Endothelial cell of umbilical vein (primary cell): ENCODE data around the gene SEPTIN10. TPM values are rescaled to one million over a fixed set of nuclear protein-coding genes. Genes with fewer than 3 reads are reported as not detected.

Experiments
- BruUV-seq: library from RNA; stranded (reverse); fragments of 400-500 nt; replicated peaks from 2 replicates; lab custom pipeline; 2021; lab: Mats Ljungman, UMichigan
- CTCF ChIA-PET: fragments of 300-600, 350-600 bp; sonication (Branson Sonifier 250); formaldehyde crosslinking; loops from one replicate; lab custom pipeline; 2021; ENCODE audit warnings: antibody characterized with exemption, inconsistent platforms; lab: Charles Lee
- POLR2A ChIA-PET: fragments of 300-600, 350-600 bp; sonication (Branson Sonifier 250); formaldehyde crosslinking; loops from one replicate; lab custom pipeline; 2021; ENCODE audit warnings: antibody characterized with exemption, inconsistent platforms; lab: Charles Lee
- DNase-seq: peaks from one replicate; pipeline ENCODE4 v3.0.0-alpha.2; 2011; ENCODE audit warnings: low read depth, low spot score
- FAIRE-seq: peaks from 2 replicates; lab custom pipeline; 2011; peaks lifted over from hg19 to GRCh38; lab: Jason Lieb, UNC
- H2AFZ ChIP-seq: 2 replicates; pipeline ENCODE4 v1.6.0; 2012; ENCODE audit warnings: low read depth, low read length, control low read depth, inconsistent platforms
- H3K27ac ChIP-seq: 2 replicates; pipeline ENCODE4 v1.5.1; 2011; ENCODE audit warnings: low read depth, mild to moderate bottlenecking, control low read depth, low read length, moderate library complexity; ENCODE audit not compliant: insufficient read depth
- H3K27me3 ChIP-seq, 2 experiments: 2 replicates each; pipeline versions ENCODE4 v1.6.0 to v1.6.1; 2011; ENCODE audit warnings: low read length in 2 of 2, mixed read lengths in 1 of 2; ENCODE audit not compliant: control insufficient read depth in 2 of 2, insufficient read depth in 2 of 2
- H3K36me3 ChIP-seq, 2 experiments: 2 replicates in 1 of 2; 3 replicates in 1 of 2; pipeline ENCODE4 v1.5.1; 2011; ENCODE audit warnings: low read length in 2 of 2, mild to moderate bottlenecking in 1 of 2, moderate library complexity in 1 of 2; ENCODE audit not compliant: control insufficient read depth in 2 of 2, insufficient read depth in 2 of 2; ENCODE audit errors: extremely low read depth in 1 of 2
- H3K4me1 ChIP-seq: 3 replicates; pipeline ENCODE4 v1.5.1; 2011; ENCODE audit warnings: mild to moderate bottlenecking, low read length; ENCODE audit not compliant: control insufficient read depth, insufficient read depth; ENCODE audit errors: extremely low read depth
- H3K4me2 ChIP-seq: 2 replicates; pipeline ENCODE4 v1.6.1; 2011; ENCODE audit warnings: low read length, control low read depth, mixed read lengths; ENCODE audit not compliant: insufficient read depth
- H3K4me3 ChIP-seq, 3 experiments: fragments of 200-600 bp in 1 of 3; sonication (generic), shearing (Covaris generic) in 1 of 3; replicated peaks in 1 of 3; 2 replicates each; pipeline ENCODE4 v1.5.1; 2011 to 2016; ENCODE audit warnings: control low read depth in 3 of 3, low read length in 3 of 3, mild to moderate bottlenecking in 2 of 3, inconsistent platforms in 1 of 3, low read depth in 1 of 3, moderate library complexity in 1 of 3; ENCODE audit not compliant: insufficient read depth in 1 of 3
- H3K79me2 ChIP-seq: 2 replicates; pipeline ENCODE4 v1.6.0; 2012; ENCODE audit warnings: low read length, inconsistent platforms; ENCODE audit not compliant: control insufficient read depth, insufficient read depth
- H3K9ac ChIP-seq: replicated peaks from 2 replicates; pipeline ENCODE3; 2011; ENCODE audit warnings: low read length, control low read depth; ENCODE audit not compliant: insufficient read depth; ENCODE audit errors: extremely low read depth
- H3K9me1 ChIP-seq: replicated peaks from 3 replicates; pipeline ENCODE4 v1.6.0; 2011; ENCODE audit warnings: mild to moderate bottlenecking, low read length; ENCODE audit not compliant: control insufficient read depth, insufficient read depth; ENCODE audit errors: extremely low read depth
- H3K9me3 ChIP-seq: replicated peaks from 2 replicates; pipeline ENCODE4 v1.5.1; 2012; ENCODE audit warnings: low read length, inconsistent platforms; ENCODE audit not compliant: control insufficient read depth, insufficient read depth
- H4K20me1 ChIP-seq: replicated peaks from 2 replicates; pipeline ENCODE3; 2011; ENCODE audit warnings: mild to moderate bottlenecking, low read length; ENCODE audit not compliant: control insufficient read depth, insufficient read depth; ENCODE audit errors: extremely low read depth
- EZH2 ChIP-seq: IDR thresholded peaks from 2 replicates; pipeline ENCODE4 v1.6.1; 2012; ENCODE audit warnings: borderline replicate concordance, low read depth, mild to moderate bottlenecking, moderate library complexity, low read length, inconsistent platforms; ENCODE audit not compliant: severe bottlenecking
- FOS ChIP-seq: IDR thresholded peaks from 2 replicates; pipeline ENCODE4 v1.6.1; 2011; ENCODE audit warnings: mild to moderate bottlenecking, low read length, moderate library complexity, borderline replicate concordance; ENCODE audit not compliant: insufficient read depth
- GATA2 ChIP-seq: IDR thresholded peaks from 2 replicates; pipeline ENCODE4 v1.7.0; 2011; ENCODE audit warnings: low read depth, mild to moderate bottlenecking, moderate library complexity, mixed read lengths, low read length; ENCODE audit not compliant: insufficient read length, insufficient read depth
- JUN ChIP-seq: IDR thresholded peaks from 2 replicates; pipeline ENCODE4 v1.6.1; 2011; ENCODE audit warnings: borderline replicate concordance, low read depth; ENCODE audit not compliant: insufficient read length, insufficient read depth
- MYC ChIP-seq: IDR thresholded peaks from one replicate; pipeline ENCODE4 v1.6.1; 2011; ENCODE audit warnings: mild to moderate bottlenecking, low read depth, low read length
- POLR2A ChIP-seq: IDR thresholded peaks from 2 replicates; pipeline ENCODE4 v1.6.1; 2012; ENCODE audit warnings: low read depth, mild to moderate bottlenecking, control low read depth, low read length
- POLR2AphosphoS5 ChIP-seq: IDR thresholded peaks from 2 replicates; pipeline ENCODE4 v1.6.1; 2012; ENCODE audit warnings: low read depth, mild to moderate bottlenecking, control low read depth, low read length, moderate library complexity; ENCODE audit not compliant: insufficient read depth
- dilution Hi-C: fragments of 300-500 bp; cut with MboI; formaldehyde crosslinking; loops from one replicate; pipeline ENCODE4 v1.15.0; 2019; ENCODE audit warnings: low sequenced_read_pairs; ENCODE audit not compliant: extremely low pct_ligation_motif_present
- intact Hi-C: fragments of 100-400 bp; cut with micrococcal nuclease; formaldehyde crosslinking; loops from one replicate; pipeline ENCODE4 v1.10.0; 2022
- polyA plus RNA-seq, 4 experiments: library from polyadenylated mRNA; depleted of rRNA in 3 of 4; stranded (reverse) in 3 of 4; unstranded in 1 of 4; fragments of >200 nt; gene quantifications; 2 replicates each; pipeline versions ENCODE4 v1.2.1 to v1.2.3, GENCODE V29; 2011 to 2012; ENCODE audit warnings: missing spikeins in 1 of 4
- total RNA-seq: library from RNA; stranded (reverse); gene quantifications from 2 replicates; pipeline ENCODE4 v1.2.3, GENCODE V29; 2021
- TF ChIP-seq, protein P1 (sequence below), 2 donors: IDR thresholded peaks; 1 replicate in 1 of 2; 2 replicates in 1 of 2; pipeline ENCODE4 v1.5.1; 2011; ENCODE audit warnings: low read length in 2 of 2, mild to moderate bottlenecking in 2 of 2, moderate library complexity in 2 of 2, control low read depth in 1 of 2, inconsistent platforms in 1 of 2, low read depth in 1 of 2; ENCODE audit not compliant: insufficient read depth in 1 of 2; ENCODE audit errors: extremely low read depth in 1 of 2
- TF ChIP-seq, protein P2 (sequence below): IDR thresholded peaks from 2 replicates; pipeline ENCODE4 v1.6.1; 2011; ENCODE audit not compliant: insufficient read depth, insufficient read length

SEPTIN10 gene
- total and polyA plus RNA-seq, 2 donors (not counting 3 experiments of a cell fraction or from before 2014, with no cell fraction given), result 26.1 to 121 TPM

DNA sequence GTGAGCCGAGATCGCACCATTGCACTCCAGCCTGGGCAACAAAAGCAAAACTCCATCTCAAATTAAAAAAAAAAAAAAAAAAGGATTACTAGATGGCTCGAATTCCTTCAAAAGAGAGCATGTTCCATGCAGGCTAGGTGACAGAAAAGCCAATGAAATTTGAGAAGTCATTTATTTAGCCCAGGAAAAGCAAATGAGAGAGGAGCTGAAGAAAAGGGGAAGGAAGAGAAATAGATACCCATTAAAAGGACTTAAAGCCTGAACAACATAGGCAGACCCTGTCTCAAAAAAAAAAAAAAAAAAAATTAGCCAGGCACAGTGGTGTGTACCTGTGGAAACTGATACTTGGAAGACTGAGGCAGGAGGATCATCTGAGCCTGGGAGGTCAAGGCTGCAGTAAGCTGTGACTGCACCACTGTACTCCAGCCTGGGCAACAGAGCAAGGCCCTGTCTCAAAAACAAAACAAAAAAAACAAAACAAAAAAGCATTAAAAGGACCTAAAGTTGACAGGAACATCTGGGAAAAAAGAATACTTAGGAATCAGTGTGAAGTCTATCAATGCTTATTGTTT lies 11.1 kb downstream of the SEPTIN10 start:
- H3K9ac ChIP-seq, result no peak overlapping the region
- ChIA-PET CTCF (no interaction called here), POLR2A (no interaction called here)
- no peaks in the 10 kb centered on the region for H3K36me3 ChIP-seq
- dilution Hi-C loops, result no loop called here
- no peak overlapping the region for H3K4me3 ChIP-seq
- H3K27ac ChIP-seq, result no peak overlapping the region
- no peak overlapping the region for H2AFZ ChIP-seq
- H3K79me2 ChIP-seq, result peaks cover 91% of the 10 kb centered on the region
- BruUV-seq, result no TSS peak
- no peaks in the 10 kb centered on the region for H3K27me3 ChIP-seq
- intact Hi-C loops, result no loop called here
- no peaks in the 10 kb centered on the region for H3K9me1 ChIP-seq
- DNase-seq, result no peak
- H3K4me2 ChIP-seq, result no peak overlapping the region
- H4K20me1 ChIP-seq, result peaks cover 4% of the 10 kb centered on the region
- H3K4me1 ChIP-seq, result peaks cover 16% of the 10 kb centered on the region
- TF ChIP-seq POLR2AphosphoS5 (no peak), FOS (no peak), JUN (no peak), POLR2A (no peak), MYC (no peak), GATA2 (no peak), EZH2 (no peak)
- TF ChIP-seq, protein P1, sequence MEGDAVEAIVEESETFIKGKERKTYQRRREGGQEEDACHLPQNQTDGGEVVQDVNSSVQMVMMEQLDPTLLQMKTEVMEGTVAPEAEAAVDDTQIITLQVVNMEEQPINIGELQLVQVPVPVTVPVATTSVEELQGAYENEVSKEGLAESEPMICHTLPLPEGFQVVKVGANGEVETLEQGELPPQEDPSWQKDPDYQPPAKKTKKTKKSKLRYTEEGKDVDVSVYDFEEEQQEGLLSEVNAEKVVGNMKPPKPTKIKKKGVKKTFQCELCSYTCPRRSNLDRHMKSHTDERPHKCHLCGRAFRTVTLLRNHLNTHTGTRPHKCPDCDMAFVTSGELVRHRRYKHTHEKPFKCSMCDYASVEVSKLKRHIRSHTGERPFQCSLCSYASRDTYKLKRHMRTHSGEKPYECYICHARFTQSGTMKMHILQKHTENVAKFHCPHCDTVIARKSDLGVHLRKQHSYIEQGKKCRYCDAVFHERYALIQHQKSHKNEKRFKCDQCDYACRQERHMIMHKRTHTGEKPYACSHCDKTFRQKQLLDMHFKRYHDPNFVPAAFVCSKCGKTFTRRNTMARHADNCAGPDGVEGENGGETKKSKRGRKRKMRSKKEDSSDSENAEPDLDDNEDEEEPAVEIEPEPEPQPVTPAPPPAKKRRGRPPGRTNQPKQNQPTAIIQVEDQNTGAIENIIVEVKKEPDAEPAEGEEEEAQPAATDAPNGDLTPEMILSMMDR (IDR thresholded peaks at IDR 0.05; ENCODE audit: extremely low read depth in 1 of 2, insufficient read depth in 1 of 2, low read depth in 1 of 2, low read length in 2 of 2), result no peak
- TF ChIP-seq, protein P2, sequence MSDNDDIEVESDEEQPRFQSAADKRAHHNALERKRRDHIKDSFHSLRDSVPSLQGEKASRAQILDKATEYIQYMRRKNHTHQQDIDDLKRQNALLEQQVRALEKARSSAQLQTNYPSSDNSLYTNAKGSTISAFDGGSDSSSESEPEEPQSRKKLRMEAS, result no peak
- no peaks in the 10 kb centered on the region for H3K9me3 ChIP-seq
- no peak for FAIRE-seq
